HEK293 (cell line): ENCODE results near the gene OR2S2.
"Not testable (repeated sequence)": the region's sequence is repeated elsewhere in the genome, so short reads cannot be mapped to it uniquely, and the experiment has no call there.

ENCODE experiments used
- CTCF ChIA-PET: fragments of 350-600 bp; formaldehyde crosslinking; extraction: SDS; loops from one replicate; lab custom pipeline; 2021; ENCODE audit warnings: antibody characterized with exemption; lab: Yijun Ruan, JAX
- POLR2A ChIA-PET: fragments of 300-600 bp; formaldehyde crosslinking; extraction: SDS; loops from one replicate; lab custom pipeline; 2020; ENCODE audit warnings: antibody characterized with exemption, inconsistent platforms; lab: Yijun Ruan, JAX
- H3K27ac ChIP-seq: fragments of 200-500 bp; sonication (Bioruptor generic); 2 replicates; pipeline ENCODE4 v1.5.1; 2014; ENCODE audit warnings: low read depth, low read length, control low read depth, inconsistent platforms; ENCODE audit errors: extremely low read depth
- H3K36me3 ChIP-seq, 2 experiments: fragments of 200-500 bp in 1 of 2; sonication (Bioruptor generic) in 1 of 2; 1 replicate in 1 of 2; 2 replicates in 1 of 2; pipeline ENCODE4 v1.5.1; 2014 to 2017; ENCODE audit warnings: inconsistent platforms in 2 of 2, low read length in 2 of 2; ENCODE audit not compliant: control insufficient read depth in 2 of 2, insufficient read depth in 1 of 2
- H3K4me1 ChIP-seq: fragments of 200-500 bp; sonication (Bioruptor generic); 2 replicates; pipeline ENCODE4 v1.5.1; 2014; ENCODE audit warnings: mild to moderate bottlenecking, low read length, inconsistent platforms; ENCODE audit not compliant: control insufficient read depth, insufficient read depth
- H3K4me3 ChIP-seq: 2 replicates; pipeline ENCODE4 v1.5.1; 2011; ENCODE audit warnings: low read depth, mild to moderate bottlenecking, control low read depth, low read length, moderate library complexity
- H3K9me3 ChIP-seq: fragments of 200-500 bp; sonication (Bioruptor generic); 2 replicates; pipeline ENCODE4 v1.5.1; 2014; ENCODE audit warnings: low read depth, low read length, inconsistent platforms; ENCODE audit not compliant: control insufficient read depth, insufficient read depth
- EGR2 ChIP-seq: fragments of 450-650 bp; formaldehyde crosslinking; IDR thresholded peaks from 2 replicates; pipeline ENCODE4 v1.5.1; 2016; ENCODE audit warnings: low read depth, missing biosample characterization, missing genetic modification characterization
- RBAK ChIP-seq: fragments of 450-650 bp; formaldehyde crosslinking; IDR thresholded peaks from 2 replicates; pipeline ENCODE4 v1.5.1; 2016; ENCODE audit warnings: missing biosample characterization, missing genetic modification characterization
- SCRT1 ChIP-seq: fragments of 450-650 bp; formaldehyde crosslinking; IDR thresholded peaks from 2 replicates; pipeline ENCODE4 v1.5.1; 2016; ENCODE audit warnings: missing biosample characterization, missing genetic modification characterization, borderline replicate concordance
- ZBTB49 ChIP-seq: fragments of 450-650 bp; formaldehyde crosslinking; IDR thresholded peaks from 2 replicates; pipeline ENCODE4 v1.5.1; 2016; ENCODE audit warnings: missing biosample characterization, missing genetic modification characterization, low read depth
- ZFP69B ChIP-seq: fragments of 450-650 bp; formaldehyde crosslinking; IDR thresholded peaks from 2 replicates; pipeline ENCODE4 v1.5.1; 2016; ENCODE audit warnings: missing biosample characterization, missing genetic modification characterization
- ZNF133 ChIP-seq: fragments of 450-650 bp; formaldehyde crosslinking; IDR thresholded peaks from 2 replicates; pipeline ENCODE4 v1.5.1; 2016; ENCODE audit warnings: missing biosample characterization, missing genetic modification characterization
- ZNF18 ChIP-seq: fragments of 450-650 bp; formaldehyde crosslinking; IDR thresholded peaks from 2 replicates; pipeline ENCODE4 v1.5.1; 2016; ENCODE audit warnings: missing biosample characterization, missing genetic modification characterization
- ZNF19 ChIP-seq: fragments of 450-650 bp; formaldehyde crosslinking; IDR thresholded peaks from 2 replicates; pipeline ENCODE4; 2016; ENCODE audit warnings: missing biosample characterization, missing genetic modification characterization, low read depth
- ZNF214 ChIP-seq: fragments of 450-650 bp; formaldehyde crosslinking; IDR thresholded peaks from 2 replicates; pipeline ENCODE4 v1.5.1; 2017; ENCODE audit warnings: missing biosample characterization, mild to moderate bottlenecking, missing genetic modification characterization, borderline replicate concordance
- ZNF335 ChIP-seq: fragments of 450-650 bp; formaldehyde crosslinking; conservative IDR thresholded peaks from 2 replicates; pipeline ENCODE4 v1.5.1; 2016; ENCODE audit warnings: missing biosample characterization, missing genetic modification characterization
- ZNF488 ChIP-seq: fragments of 450-650 bp; formaldehyde crosslinking; IDR thresholded peaks from 2 replicates; pipeline ENCODE4 v1.5.1; 2016; ENCODE audit warnings: missing biosample characterization, missing genetic modification characterization
- ZNF518A ChIP-seq: fragments of 450-650 bp; formaldehyde crosslinking; conservative IDR thresholded peaks from 2 replicates; pipeline ENCODE4 v1.5.1; 2016; ENCODE audit warnings: low read depth, missing biosample characterization, missing genetic modification characterization
- ZNF544 ChIP-seq: fragments of 450-650 bp; formaldehyde crosslinking; IDR thresholded peaks from 2 replicates; pipeline ENCODE4 v1.5.0; 2017; ENCODE audit warnings: missing biosample characterization, missing genetic modification characterization
- ZNF558 ChIP-seq: fragments of 450-650 bp; formaldehyde crosslinking; IDR thresholded peaks from 2 replicates; pipeline ENCODE4 v1.5.1; 2016; ENCODE audit warnings: missing biosample characterization, missing genetic modification characterization
- ZNF561 ChIP-seq: fragments of 450-650 bp; IDR thresholded peaks from 2 replicates; pipeline ENCODE4 v1.5.1; 2018; ENCODE audit warnings: missing biosample characterization, missing genetic modification characterization, borderline replicate concordance
- ZNF610 ChIP-seq: fragments of 450-650 bp; formaldehyde crosslinking; IDR thresholded peaks from 2 replicates; pipeline ENCODE4 v1.5.1; 2016; ENCODE audit warnings: missing biosample characterization, missing genetic modification characterization, borderline replicate concordance
- ZNF660 ChIP-seq: fragments of 450-650 bp; IDR thresholded peaks from 2 replicates; pipeline ENCODE4 v1.5.1; 2018; ENCODE audit warnings: missing biosample characterization, mild to moderate bottlenecking, missing genetic modification characterization
- ZNF670 ChIP-seq: fragments of 450-650 bp; formaldehyde crosslinking; IDR thresholded peaks from 2 replicates; pipeline ENCODE4 v1.5.1; 2016; ENCODE audit warnings: missing biosample characterization, missing genetic modification characterization, low read depth
- ZNF707 ChIP-seq: fragments of 450-650 bp; formaldehyde crosslinking; IDR thresholded peaks from 2 replicates; pipeline ENCODE4 v1.5.1; 2016; ENCODE audit warnings: missing biosample characterization, missing genetic modification characterization

OR2S2 gene

GRCh38 chr9:35993976-35994720 is 36.2 kb upstream of the OR2S2 start:
- Histone ChIP-seq H3K9me3 (no peaks in the 10 kb centered on the region), H3K4me1 (no peaks in the 10 kb centered on the region), H3K36me3 (no peaks in the 10 kb centered on the region), H3K27ac (no peak overlapping the region), H3K4me3 (no peak overlapping the region)
- POLR2A ChIA-PET = interaction anchor here (0.9 kb wide), 1 partner anchor 43 kb away, joined by 3 read pairs; the partner anchor contains the start of gene RECK
- CTCF ChIA-PET = interaction anchor here (0.7 to 4.9 kb wide), 5 partner anchors 14 to 1926 kb away, joined by 3 to 42 read pairs (median 4); partner anchors contain the start of gene GLIPR2
- no peak for TF ChIP-seq ZFP69B (tag by site-specific recombination)
- TF ChIP-seq ZNF707 (tag by site-specific recombination) = no peak
- no peak for TF ChIP-seq EGR2 (tag by site-specific recombination)
- no peak for TF ChIP-seq RBAK (tag by site-specific recombination)
- no peak for TF ChIP-seq ZNF133 (tag by site-specific recombination)
- no peak for TF ChIP-seq ZNF214 (tag by site-specific recombination)
- no peak for TF ChIP-seq SCRT1 (tag by site-specific recombination)
- TF ChIP-seq ZNF335 (tag by site-specific recombination) = no peak
- TF ChIP-seq ZNF19 (tag by site-specific recombination) = no peak
- no peak for TF ChIP-seq ZNF18
- no peak for TF ChIP-seq ZNF660 (tag by site-specific recombination)
- TF ChIP-seq ZNF610 (tag by site-specific recombination) = no peak
- no peak for TF ChIP-seq ZNF544 (tag by site-specific recombination)
- TF ChIP-seq ZNF558 = no peak
- no peak for TF ChIP-seq ZBTB49 (tag by site-specific recombination)

GRCh38 chr9:35993136-35993535 is 35.2 kb upstream of the OR2S2 start:
- H3K9me3 ChIP-seq, H3K27ac ChIP-seq, H3K4me1 ChIP-seq, H3K36me3 ChIP-seq, H3K4me3 ChIP-seq, POLR2A ChIA-PET: not testable (repeated sequence)
- CTCF ChIA-PET = interaction anchor here (0.5 to 4.9 kb wide), 2 partner anchors 10 to 15 kb away, joined by 3 to 42 read pairs; no protein-coding TSS in a partner anchor

- TF ChIP-seq ZNF561 (tag by site-specific recombination) (no peak), ZNF488 (tag by site-specific recombination) (no peak), ZNF670 (tag by site-specific recombination) (no peak), ZNF518A (no peak), ZNF335 (tag by site-specific recombination) (no peak)
- ChIA-PET POLR2A (no interaction called here), CTCF (interaction anchor here (2.0 kb wide), 1 partner anchor 33 kb away, joined by 6 read pairs; no protein-coding TSS in a partner anchor)
- H3K36me3 ChIP-seq = no peaks in the 10 kb centered on the region
- no peak overlapping the region for H3K27ac ChIP-seq
- H3K9me3 ChIP-seq = no peaks in the 10 kb centered on the region
- H3K4me1 ChIP-seq = no peaks in the 10 kb centered on the region
- no peak overlapping the region for H3K4me3 ChIP-seq
These were observed 32.2 kb upstream of the OR2S2 start for GRCh38 chr9:35990155-35990554.
